Muscle layer of duodenum (tissue), 2 donors: ENCODE results near the gene FTSJ1.

Experiments used
- H3K27ac ChIP-seq: one replicate; pipeline ENCODE4 v1.7.0; 2013; ENCODE audit warnings: mild to moderate bottlenecking, low read length
- H3K27me3 ChIP-seq: one replicate; pipeline ENCODE4 v1.7.0; 2013; ENCODE audit warnings: low read depth, mild to moderate bottlenecking, control low read depth, low read length
- H3K36me3 ChIP-seq, 2 donors: one replicate each; pipeline ENCODE4 v1.7.0; 2013; ENCODE audit warnings: low read length in 2 of 2, control low read depth in 1 of 2, mild to moderate bottlenecking in 1 of 2; ENCODE audit not compliant: insufficient read depth in 2 of 2, control insufficient read depth in 1 of 2
- H3K4me1 ChIP-seq, 2 donors: one replicate each; pipeline ENCODE4 v1.7.0; 2013; ENCODE audit warnings: low read length in 2 of 2, mild to moderate bottlenecking in 2 of 2, control low read depth in 1 of 2, moderate library complexity in 1 of 2; ENCODE audit not compliant: insufficient read depth in 2 of 2, control insufficient read depth in 1 of 2
- H3K4me3 ChIP-seq, 2 donors: one replicate each; pipeline ENCODE4 v1.7.0; 2013; ENCODE audit warnings: low read length in 2 of 2, low read depth in 1 of 2, mild to moderate bottlenecking in 1 of 2
- H3K9me3 ChIP-seq, 2 donors: one replicate each; pipeline ENCODE4 v1.7.0; 2013; ENCODE audit warnings: low read length in 2 of 2, control low read depth in 1 of 2, mild to moderate bottlenecking in 1 of 2; ENCODE audit not compliant: control insufficient read depth in 1 of 2
- donor health status: healthy.

The FTSJ1 gene

DNA sequence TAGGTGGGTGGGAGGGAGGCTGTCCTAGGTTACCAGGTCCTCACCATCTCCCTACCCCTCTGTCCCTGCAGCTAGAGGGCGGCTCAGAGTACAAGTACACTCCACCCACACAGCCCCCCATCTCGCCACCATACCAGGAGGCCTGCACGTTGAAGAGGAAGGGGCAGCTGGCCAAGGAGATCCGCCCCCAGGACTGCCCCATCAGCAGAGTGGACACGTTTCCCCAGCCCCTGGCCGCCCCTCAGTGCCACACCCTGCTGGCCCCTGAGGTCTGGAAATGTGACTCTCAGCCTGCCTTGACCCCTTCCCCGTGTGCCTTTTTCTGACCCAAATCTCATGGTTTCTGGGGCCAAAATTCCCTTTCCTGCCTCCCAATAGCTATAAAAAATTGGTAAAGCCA, 6.5 kb downstream of the FTSJ1 start:
- H3K4me1 ChIP-seq, result no peaks in the 10 kb centered on the region
- H3K27me3 ChIP-seq, result no peaks in the 10 kb centered on the region
- no peak overlapping the region for H3K4me3 ChIP-seq
- H3K9me3 ChIP-seq, result no peaks in the 10 kb centered on the region
- peaks cover 0 to 24% of the 10 kb centered on the region in 2 donors for H3K36me3 ChIP-seq
- H3K27ac ChIP-seq, result no peak overlapping the region

- no peaks in the 10 kb centered on the region for H3K9me3 ChIP-seq
- H3K27me3 ChIP-seq, result no peaks in the 10 kb centered on the region
These were observed 11.4 kb downstream of the FTSJ1 start for GRCh38 chrX:48487362-48487798.

GRCh38 chrX:48488034-48488433, 12.0 kb downstream of the FTSJ1 start:
- H3K4me3 ChIP-seq, result no peak overlapping the region
- H3K9me3 ChIP-seq, result no peaks in the 10 kb centered on the region
- no peak overlapping the region for H3K27ac ChIP-seq
- no peaks in the 10 kb centered on the region for H3K4me1 ChIP-seq
- peaks cover 0 to 7% of the 10 kb centered on the region in 2 donors for H3K36me3 ChIP-seq
- H3K27me3 ChIP-seq, result no peaks in the 10 kb centered on the region

More at GRCh38 chrX:48487362-48487798, 11.4 kb downstream of the FTSJ1 start:
- Histone ChIP-seq H3K4me1 (no peaks in the 10 kb centered on the region), H3K27ac (no peak overlapping the region), H3K4me3 (no peak overlapping the region), H3K36me3 (peaks cover 0 to 9% of the 10 kb centered on the region in 2 donors)

DNA sequence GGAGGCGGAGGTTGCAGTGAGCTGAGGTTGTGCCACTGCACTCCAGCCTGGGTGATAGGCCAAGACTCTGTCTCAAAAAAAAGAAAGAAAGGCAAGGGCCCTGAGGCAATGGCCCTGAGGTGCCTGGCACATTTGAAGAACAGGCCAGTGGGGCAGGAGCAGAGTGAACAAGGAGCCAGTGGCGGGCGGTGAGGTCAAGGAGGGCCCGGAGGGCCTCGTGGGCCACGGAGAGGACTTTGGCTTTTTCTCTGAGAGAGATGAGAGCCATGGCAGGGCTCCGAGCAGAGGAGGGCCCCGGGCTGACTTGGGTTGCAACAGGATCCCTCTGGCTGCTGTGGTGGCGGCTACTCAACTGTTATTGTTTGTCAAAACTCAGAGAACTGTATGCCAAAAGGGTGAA, 13.3 kb downstream of the FTSJ1 start:
- Histone ChIP-seq H3K4me3 (no peak overlapping the region), H3K27ac (no peak overlapping the region), H3K36me3 (peaks cover 0 to 3% of the 10 kb centered on the region in 2 donors), H3K27me3 (no peaks in the 10 kb centered on the region), H3K4me1 (no peaks in the 10 kb centered on the region), H3K9me3 (no peaks in the 10 kb centered on the region)

DNA sequence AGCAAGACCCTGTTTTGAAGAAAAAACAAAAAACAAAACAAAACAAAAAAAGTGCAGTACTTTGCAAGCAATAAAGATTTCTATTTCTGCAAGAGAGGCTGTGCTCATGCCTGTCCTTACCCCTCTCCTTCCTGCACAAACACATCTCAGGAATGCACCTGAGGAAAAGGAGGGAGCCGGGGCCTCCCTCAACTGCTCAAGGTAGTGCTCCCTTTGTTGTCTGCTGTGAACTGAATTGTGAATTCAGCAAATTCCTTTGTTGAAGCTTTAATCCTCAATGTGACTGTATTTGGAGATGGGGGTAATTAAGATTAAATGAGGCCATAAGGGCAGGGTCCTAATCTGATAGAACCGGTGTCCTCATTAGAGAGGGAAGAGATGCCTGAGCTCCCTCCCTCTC, 13.9 kb downstream of the FTSJ1 start:
- Histone ChIP-seq H3K9me3 (no peaks in the 10 kb centered on the region), H3K36me3 (peaks cover 0 to 3% of the 10 kb centered on the region in 2 donors)

GRCh38 chrX:48490661-48491060, 14.7 kb downstream of the FTSJ1 start:
- Histone ChIP-seq H3K4me1 (no peaks in the 10 kb centered on the region), H3K27me3 (no peaks in the 10 kb centered on the region), H3K36me3 (peaks cover 0 to 3% of the 10 kb centered on the region in 2 donors), H3K27ac (no peak overlapping the region), H3K4me3 (no peak overlapping the region), H3K9me3 (no peaks in the 10 kb centered on the region)

More for the DNA sequence above, 13.9 kb downstream of the FTSJ1 start:
- Histone ChIP-seq H3K4me1 (no peaks in the 10 kb centered on the region), H3K4me3 (no peak overlapping the region), H3K27me3 (no peaks in the 10 kb centered on the region), H3K27ac (no peak overlapping the region)

GRCh38 chrX:48491809-48492208, 15.8 kb downstream of the FTSJ1 start:
- H3K36me3 ChIP-seq, result peaks cover 0 to 3% of the 10 kb centered on the region in 2 donors
- H3K4me1 ChIP-seq, result no peaks in the 10 kb centered on the region
- H3K9me3 ChIP-seq, result no peaks in the 10 kb centered on the region
- no peak overlapping the region for H3K4me3 ChIP-seq
- no peak overlapping the region for H3K27ac ChIP-seq
- no peaks in the 10 kb centered on the region for H3K27me3 ChIP-seq

DNA sequence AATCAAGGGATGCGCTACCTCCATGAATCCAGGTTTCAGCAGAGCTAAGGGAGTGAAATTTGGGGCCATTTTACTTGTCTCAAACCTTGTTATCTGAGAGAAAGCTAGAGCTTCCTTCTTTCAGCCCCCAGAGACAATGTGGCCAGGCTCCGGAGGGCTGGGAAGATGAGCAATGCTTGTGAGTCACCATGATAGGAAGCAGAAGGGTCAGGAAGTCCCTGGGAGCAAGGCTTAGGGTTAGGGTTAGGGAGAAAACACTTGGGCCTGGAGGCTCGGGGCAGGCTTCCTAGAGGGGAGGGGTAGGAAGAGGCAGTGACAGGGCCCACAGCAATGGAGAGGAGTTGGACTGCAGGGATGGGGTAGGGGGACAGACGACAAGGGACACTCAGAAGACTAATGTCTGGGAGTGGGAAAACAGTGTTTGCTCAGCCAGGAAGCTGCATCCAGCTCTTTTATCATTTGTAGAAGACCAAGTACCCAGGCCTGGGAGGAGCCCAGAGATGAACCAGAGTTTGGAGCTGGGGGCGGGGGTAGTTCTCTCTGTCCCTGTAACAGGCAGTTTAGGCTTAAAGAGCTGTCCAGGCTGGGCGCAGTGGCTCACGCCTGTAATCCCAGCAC, 16.4 kb downstream of the FTSJ1 start:
- Histone ChIP-seq H3K27ac (no peak overlapping the region), H3K9me3 (no peaks in the 10 kb centered on the region), H3K36me3 (peaks cover 0 to under 1% of the 10 kb centered on the region in 2 donors), H3K4me1 (no peaks in the 10 kb centered on the region), H3K27me3 (no peaks in the 10 kb centered on the region), H3K4me3 (no peak overlapping the region)

- no peaks in the 10 kb centered on the region for H3K27me3 ChIP-seq
- H3K4me3 ChIP-seq, result no peak overlapping the region
- H3K36me3 ChIP-seq, result no peaks in the 10 kb centered on the region
- H3K4me1 ChIP-seq, result no peaks in the 10 kb centered on the region
- no peak overlapping the region for H3K27ac ChIP-seq
- H3K9me3 ChIP-seq, result no peaks in the 10 kb centered on the region
These were observed 17.9 kb downstream of the FTSJ1 start for GRCh38 chrX:48493890-48494364.

DNA sequence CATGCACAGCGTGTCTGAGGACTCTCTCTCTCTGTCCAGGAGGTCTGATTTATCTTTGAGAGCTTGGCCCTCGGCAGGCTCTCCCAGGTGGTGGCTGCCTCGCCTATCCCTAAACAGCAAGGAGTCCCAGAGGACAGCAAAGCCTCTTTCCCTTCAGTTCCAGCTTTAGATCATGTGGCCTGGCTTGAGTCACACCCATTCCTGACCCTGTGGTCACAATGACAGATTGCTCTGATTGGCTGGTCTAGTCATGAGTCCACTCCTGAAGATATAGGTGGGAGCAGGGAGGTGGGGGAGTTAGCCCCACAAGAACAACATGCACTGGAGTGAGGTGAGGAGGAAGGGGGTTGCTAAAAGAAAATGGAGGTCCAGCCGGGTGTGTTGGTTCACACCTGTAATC, 20.7 kb downstream of the FTSJ1 start:
- Histone ChIP-seq H3K27me3 (no peaks in the 10 kb centered on the region), H3K27ac (no peak overlapping the region), H3K36me3 (no peaks in the 10 kb centered on the region)

DNA sequence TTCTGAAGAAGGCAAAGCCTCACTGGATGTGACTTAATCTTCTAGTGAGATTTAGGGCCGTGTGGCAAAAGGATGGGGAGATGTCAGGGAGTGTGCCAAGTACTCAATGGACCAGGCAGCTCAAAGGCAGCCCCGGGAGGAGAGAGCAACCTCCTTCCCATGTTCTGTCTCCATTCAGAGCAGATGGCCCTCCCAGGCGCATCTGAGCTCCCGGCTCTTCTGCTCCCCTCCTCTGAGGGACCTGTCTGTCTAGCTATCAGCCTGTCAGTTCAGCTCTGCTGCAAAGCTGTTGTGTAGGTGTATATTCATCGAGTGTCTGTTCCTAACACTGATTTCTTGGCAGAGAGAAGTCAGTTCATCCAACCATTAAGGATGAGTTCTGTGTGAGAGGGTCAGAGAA, 21.9 kb downstream of the FTSJ1 start:
- no peaks in the 10 kb centered on the region for H3K4me1 ChIP-seq
- no peaks in the 10 kb centered on the region for H3K27me3 ChIP-seq
- no peaks in the 10 kb centered on the region for H3K36me3 ChIP-seq

More for the DNA sequence above, 20.7 kb downstream of the FTSJ1 start:
- Histone ChIP-seq H3K4me1 (no peaks in the 10 kb centered on the region), H3K9me3 (no peaks in the 10 kb centered on the region), H3K4me3 (no peak overlapping the region)

DNA sequence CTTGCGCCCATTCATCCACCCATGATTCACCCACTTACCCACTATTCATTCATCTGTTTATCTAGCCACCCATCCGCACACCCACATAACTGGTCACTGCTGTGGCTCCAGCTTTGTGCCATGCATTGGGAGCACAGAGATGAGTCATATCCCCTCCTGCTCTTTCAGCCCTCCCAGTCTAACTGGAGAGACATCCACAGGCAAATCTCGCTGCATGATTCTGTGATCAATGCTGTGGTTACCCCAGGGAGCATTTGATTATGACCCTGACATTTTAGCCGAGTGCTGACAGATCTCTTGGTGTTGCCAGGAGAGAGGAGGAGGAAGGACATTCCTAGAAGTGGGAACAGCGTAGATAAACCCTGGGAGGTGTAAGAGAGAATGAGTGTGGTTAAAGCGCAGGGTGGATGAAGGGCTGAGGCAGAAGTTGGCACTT, 22.4 kb downstream of the FTSJ1 start:
- H3K36me3 ChIP-seq, result no peaks in the 10 kb centered on the region
- no peaks in the 10 kb centered on the region for H3K4me1 ChIP-seq
- H3K9me3 ChIP-seq, result no peaks in the 10 kb centered on the region
- no peak overlapping the region for H3K4me3 ChIP-seq
- no peak overlapping the region for H3K27ac ChIP-seq
- no peaks in the 10 kb centered on the region for H3K27me3 ChIP-seq

More for the DNA sequence above, 21.9 kb downstream of the FTSJ1 start:
- no peak overlapping the region for H3K4me3 ChIP-seq
- H3K27ac ChIP-seq, result no peak overlapping the region
- no peaks in the 10 kb centered on the region for H3K9me3 ChIP-seq
